Measurements from ENCODE around the gene RAB27A. TPM values are rescaled to one million over a fixed set of nuclear protein-coding genes. Genes with fewer than 3 reads are reported as not detected.
A peak's percentile ranks its signal among the peaks of the same experiment; 100 is the strongest.

The RAB27A gene
- total and polyA plus RNA-seq, 9 of the 15 experiments (the other 6 are each of a cell fraction or from before 2014, with no cell fraction given) = 31.5 to 171 (median 80.4) TPM

DNA sequence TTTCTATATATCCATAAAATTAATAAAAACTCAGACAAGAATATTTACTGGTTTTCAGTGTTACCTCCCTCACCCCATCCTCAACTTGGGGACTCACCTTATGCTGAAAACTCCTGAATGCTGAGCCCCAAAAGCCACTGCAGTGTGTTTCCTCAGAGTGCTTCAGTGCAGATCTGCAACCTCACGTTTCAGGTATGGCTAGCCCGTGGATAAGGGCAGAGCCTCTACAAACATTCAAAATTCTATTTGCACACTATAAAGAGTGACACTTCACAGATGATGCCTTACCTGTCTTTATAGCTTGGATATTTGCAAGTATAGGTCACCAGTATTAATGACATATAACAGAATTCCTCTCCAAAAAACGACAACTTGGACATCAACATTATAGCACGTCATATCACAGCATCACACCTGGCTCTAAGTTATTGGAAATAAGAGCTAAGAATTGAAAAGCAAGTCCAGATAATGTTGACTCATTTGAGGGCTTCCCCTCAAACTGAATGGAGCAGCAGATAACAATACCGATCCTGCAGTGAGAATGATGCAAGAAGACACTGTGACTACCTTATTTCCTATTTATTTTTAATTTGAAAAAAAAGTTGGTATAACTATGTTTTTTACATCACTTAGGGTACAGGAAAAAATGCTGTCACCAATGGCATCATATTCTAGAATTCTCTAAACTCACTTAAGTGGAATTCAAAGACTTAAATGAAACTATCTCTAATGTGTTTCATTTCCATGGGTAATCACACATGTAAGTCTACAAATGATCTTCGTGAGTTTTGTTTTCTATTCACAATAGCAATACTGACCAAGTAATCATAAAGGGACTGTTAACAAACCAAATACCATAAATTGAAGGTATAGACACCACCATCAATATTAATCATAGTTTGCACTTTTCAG lies 52.1 kb downstream of the RAB27A start (continued):
- TF ChIP-seq REST (IDR thresholded peaks at IDR 0.05; ENCODE audit: borderline replicate concordance) (0 out of 2 replicates have a peak, but pooled peaks have one; percentile 8), REST (CRISPR knock-in tag; IDR thresholded peaks at IDR 0.05; ENCODE audit: low read depth) (no peak), ZMIZ1 (IDR thresholded peaks at IDR 0.05; ENCODE audit: low read depth in 2 of 2, low read length in 2 of 2) (peak in 1 of 2 experiments; percentile 75; a peak in 2 of 4 replicates), CUX1 (CRISPR knock-in tag; IDR thresholded peaks at IDR 0.05) (no peak), CCNT2 (IDR thresholded peaks at IDR 0.05; ENCODE audit: borderline replicate concordance, extremely low read depth, insufficient read length, low read depth, low read length) (peak; percentile 67), EP400 (IDR thresholded peaks at IDR 0.05) (peak; percentile 75)
